Activated CD8-positive, alpha-beta memory T cell treated with anti-CD3 and anti-CD28 coated beads, Interleukin-2, amount 50 U/mL, for 24 hours (primary cell): ENCODE measurements around the gene LTBP3.
"Not testable (repeated sequence)": the region's sequence is repeated elsewhere in the genome, so short reads cannot be mapped to it uniquely, and the experiment has no call there.

Experiments
- DNase-seq: peaks from one replicate; pipeline ENCODE4 v3.0.0-alpha.2; 2020; ENCODE audit errors: extremely low read depth

Gene LTBP3

DNA sequence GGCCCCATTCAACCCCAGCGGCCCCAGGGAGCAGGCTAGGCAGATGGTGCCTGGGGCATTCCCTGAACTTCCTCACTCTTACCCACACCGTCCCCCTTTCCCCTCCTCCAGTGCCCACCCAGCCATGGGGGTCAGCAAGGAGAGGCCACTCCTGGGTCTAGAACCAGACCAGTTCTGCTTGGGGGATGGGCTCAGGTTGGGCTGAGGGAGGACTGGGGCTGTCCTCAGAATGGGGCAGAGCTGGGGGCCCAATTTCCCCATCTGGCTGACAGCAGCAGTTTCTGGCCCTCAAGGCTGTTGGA lies 20.9 kb downstream of the LTBP3 start:
- DNase-seq: no peak

DNA sequence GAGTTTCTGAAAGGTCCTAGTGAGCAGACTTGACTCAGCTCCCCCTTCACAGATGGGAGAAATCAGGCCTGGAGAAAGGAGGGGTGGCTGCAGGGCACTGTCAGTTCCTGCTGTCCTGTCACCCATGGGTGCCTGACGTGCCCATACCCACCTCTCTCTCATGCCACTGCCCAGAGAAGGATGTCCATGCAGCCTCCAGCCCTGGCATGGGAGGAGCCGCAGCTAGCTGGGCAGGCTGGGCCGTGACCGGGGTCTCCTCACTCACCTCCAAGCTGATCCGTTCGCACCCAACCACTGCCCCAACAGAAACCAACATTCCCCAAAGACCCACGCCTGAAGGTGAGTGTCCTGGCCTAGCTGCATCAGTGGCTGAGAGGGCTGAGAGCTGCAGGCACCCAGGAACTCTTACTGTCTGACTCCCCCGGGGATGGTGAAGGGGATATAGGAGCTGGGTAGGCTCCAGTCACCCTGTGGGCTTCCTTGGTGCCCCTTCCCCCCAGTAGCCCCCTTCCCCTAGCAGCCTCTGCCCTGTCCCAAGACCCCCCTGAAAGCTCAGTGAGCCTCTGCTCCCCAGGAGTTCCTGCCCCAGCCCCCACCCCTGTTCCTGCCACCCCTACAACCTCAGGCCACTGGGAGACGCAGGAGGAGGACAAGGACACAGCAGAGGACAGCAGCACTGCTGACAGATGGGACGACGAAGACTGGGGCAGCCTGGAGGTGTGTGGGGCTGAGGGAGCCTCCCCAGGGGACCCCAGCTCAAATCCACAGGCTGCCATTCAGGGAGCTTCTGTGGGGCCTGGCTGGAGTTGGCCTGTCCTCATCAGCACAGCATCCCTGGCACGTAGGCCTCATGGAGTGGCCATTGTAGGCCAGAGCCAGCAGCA lies 21.5 kb downstream of the LTBP3 start:
- no peak for DNase-seq

DNA sequence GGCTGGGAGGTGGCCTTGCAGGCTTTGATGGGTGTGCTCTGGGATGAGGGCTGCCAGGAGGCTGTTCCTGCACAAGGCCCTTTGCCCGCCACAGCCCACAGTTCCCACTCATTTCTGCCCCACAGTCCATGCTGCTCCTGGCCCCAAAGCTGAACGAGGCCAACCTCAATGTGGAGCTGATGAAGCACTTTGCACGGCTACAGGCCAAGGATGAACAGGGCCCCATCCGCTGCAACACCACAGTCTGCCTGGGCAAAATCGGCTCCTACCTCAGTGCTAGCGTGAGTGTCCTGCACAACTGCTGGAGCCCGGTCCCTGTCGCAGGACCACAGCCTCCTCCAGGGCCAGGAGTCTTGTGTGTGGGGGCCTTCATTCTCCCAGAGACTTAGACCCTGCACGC lies 23.1 kb downstream of the LTBP3 start:
- DNase-seq: no peak

GRCh38 chr11:65532388-65533064 lies 25.6 kb downstream of the LTBP3 start:
- no peak for DNase-seq

GRCh38 chr11:65530157-65530496 lies 28.0 kb downstream of the LTBP3 start:
- DNase-seq: no peak

DNA sequence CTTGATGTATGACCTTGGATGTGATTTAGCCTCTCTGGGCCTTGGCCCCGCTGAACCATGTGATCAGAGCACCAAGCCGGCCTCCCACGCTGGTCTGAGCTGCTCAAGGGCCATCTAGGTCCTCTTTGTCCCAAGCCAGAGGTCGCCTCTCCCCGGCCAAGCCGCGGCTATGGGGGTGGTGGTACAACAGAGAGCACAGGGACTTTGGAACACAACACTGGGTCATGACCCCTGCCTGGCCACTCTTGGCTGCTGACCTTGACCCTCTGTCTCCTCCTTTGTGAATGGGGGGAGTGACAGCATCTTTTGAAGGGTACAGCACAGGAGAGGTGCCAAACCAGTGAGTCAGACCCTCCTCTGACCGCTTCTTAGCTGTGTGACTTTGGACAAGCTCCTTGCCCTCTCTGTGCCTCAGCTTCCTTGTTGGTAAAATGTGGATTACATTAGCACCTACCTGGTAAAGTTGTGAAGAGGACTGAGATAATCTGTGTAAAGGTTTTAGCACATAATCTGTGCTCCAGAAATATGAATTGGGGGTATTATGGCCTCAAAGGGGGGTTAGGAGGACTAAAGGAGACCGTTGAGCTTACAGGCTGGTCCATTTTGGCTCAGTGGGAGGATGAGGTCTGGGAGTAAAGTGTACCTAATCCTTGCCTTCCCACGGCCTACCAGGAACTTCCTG lies 28.5 kb downstream of the LTBP3 start:
- no peak for DNase-seq

DNA sequence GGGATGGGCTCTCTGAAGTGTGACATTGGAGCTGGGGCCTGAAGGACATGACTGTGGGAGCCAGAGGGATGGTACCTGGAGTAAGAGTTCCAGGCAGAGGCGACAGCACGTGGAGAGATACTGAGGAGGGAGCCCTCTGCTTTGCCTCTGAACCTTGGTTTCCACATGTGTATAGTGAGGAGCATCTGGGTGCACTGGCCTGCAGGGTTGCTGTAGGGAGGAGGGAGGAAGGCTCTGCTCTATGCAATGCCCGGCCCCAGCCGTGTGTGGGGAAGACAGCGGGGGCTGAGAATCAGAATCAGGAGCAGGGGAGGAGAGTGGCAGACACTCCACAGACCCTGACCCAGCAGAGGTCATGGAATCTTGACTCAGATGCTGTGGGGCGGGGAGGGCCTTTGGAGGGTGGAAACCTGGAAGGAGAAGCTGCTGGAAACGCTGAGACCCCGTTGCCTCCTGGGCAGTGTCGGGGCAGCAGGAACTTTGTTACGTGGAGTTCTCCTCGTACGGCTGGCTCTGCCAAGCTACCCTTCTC lies 29.3 kb downstream of the LTBP3 start:
- DNase-seq: no peak

- no peak for DNase-seq
Observed at GRCh38 chr11:65526744-65527143, 31.4 kb downstream of the LTBP3 start.

- DNase-seq: no peak
Observed at GRCh38 chr11:65525546-65526480, 32.3 kb downstream of the LTBP3 start.

- no peak for DNase-seq
Observed at GRCh38 chr11:65524741-65525545, 33.2 kb downstream of the LTBP3 start, which contains the start of gene SCYL1. SCYL1 (plus strand) TSS chr11:65525083; CDS start chr11:65525154, 71 bp downstream.

DNA sequence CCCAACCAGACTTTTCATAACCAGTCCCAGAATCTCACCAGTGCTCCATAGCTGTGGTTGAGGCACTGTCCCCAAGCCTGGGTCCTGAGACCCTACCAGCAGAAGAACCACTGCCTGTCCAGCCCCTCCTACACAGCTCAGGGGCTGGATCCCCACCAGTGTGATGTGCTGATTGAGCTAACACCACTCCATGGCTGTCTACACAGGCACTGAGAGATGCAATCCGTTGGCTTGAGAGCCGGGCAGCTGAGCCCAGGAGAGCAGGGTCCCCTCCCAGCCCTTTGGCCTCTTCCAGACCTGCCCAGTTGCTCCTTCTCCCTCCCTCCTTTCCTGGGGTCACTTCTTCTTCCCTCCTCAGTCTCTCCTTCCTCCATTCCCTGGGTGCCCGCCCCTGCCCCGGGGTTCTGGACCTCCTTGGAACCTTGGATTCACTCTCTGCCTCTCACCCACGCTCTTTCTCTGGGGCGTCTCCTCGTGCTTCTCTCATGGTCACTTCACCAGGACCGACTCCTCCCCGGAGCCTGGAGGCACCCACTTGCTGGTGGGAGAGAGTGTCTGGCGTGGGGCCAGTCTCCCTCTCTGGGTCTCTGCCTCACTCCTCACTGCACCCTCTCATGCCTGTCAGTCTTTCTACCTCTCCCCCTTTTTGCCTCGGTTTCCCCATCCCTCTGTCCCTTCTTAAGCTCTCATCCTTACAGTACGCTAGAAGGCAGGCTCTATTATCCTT lies 34.0 kb downstream of the LTBP3 start:
- no peak for DNase-seq

DNA sequence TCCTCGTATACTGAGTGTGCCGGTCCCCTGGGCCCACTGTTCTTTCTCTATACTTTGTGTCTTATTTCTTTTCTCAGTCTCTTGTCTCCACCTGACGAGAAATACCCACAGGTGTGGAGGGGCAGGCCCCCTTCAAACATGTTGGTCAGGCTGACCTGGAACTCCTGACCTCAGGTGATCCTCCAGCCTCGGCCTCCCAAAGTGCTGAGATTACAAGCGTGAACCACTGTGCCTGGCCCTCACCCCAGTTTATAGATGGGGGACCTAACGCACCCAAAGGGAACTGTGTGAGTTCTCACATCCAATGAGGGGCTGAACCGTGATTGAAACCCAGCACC lies 34.6 kb downstream of the LTBP3 start:
- not testable (repeated sequence) for DNase-seq

GRCh38 chr11:65522718-65523630 lies 35.2 kb downstream of the LTBP3 start:
- not testable (repeated sequence) for DNase-seq

DNA sequence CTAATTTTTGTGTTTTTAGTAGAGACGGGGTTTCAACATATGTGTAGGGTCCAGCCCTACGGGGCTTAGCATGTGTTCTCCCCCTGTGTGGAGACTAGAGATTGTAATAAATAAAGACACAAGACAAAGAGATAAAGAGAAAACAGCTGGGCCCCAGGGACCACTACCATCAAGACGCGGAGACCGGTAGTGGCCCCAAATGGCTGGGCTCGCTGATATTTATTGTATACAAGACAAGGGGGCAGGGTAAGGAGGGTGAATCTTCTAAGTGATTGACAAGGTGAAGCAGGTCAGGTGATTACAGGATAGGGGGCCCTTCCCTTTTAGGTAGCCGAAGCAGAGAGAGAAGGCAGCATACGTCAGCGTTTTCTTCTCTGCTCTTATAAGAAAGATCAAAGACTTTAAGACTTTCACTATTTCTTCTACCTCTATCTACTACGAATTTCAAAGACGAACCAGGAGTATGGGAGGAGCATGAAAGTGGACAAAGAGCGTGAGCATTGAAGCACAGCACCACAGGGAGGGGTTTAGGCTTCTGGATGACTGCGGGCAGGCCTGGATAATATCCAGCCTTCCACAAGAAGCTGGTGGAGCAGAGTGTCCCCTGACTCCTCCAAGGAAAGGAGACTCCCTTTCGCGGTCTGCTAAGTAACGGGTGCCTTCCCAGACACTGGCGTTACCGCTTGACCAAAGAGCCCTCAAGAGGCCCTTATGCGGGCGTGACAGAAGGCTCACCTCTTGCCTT lies 36.2 kb downstream of the LTBP3 start:
- DNase-seq: not testable (repeated sequence)

DNA sequence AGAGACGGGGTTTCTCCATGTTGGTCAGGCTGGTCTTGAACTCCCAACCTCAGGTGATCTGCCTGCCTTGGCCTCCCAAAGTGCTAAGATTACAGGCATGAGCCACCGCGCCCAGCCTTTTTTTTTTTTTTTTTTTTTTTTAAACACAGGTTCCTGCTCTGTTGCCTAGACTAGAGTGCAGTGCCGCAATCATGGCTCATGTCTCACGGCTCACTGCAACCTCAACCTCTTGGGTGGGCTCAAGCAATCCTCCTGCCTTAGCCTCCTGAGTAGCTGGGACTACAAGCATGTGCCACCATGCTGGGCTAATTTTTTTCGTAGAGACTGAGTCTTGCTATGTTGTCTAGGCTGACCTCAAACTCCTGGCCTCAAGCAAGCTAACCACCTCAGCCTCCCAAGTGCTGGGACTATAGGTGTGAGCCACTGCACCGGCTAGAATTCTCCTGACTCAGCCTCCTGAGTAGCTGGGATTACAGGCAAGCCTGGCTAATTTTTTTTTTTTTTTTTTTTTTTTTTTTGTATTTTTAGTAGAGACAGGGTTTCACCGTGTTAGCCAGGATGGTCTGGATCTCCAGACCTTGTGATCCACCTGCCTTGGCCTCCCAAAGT lies 39.1 kb downstream of the LTBP3 start:
- not testable (repeated sequence) for DNase-seq

- no peak for DNase-seq
Observed at GRCh38 chr11:65516135-65516968, 41.8 kb downstream of the LTBP3 start.

DNA sequence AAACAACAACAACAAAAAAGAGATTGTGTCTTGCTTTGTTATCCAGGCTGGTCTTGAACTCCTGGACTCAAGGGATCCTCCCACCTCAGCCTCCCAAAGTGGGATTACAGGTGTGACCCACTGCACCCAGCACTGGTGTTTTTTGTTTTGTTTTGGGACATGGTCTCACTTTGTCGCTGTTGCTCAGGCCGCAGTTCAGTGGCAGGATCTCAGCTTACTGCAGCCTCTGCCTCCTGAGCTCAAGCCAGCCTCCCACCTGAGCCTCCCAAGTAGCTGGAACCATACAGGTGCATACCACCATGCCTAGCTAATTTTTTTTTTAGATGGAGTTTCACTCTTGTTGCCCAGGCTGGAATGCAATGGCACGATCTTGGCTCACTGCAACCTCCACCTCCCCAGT lies 45.8 kb downstream of the LTBP3 start:
- not testable (repeated sequence) for DNase-seq
